Glutamatergic neuron (in vitro differentiated cells): Measurements from ENCODE around the gene ADARB1. TPM values are rescaled to one million over a fixed set of nuclear protein-coding genes. Genes with fewer than 3 reads are reported as not detected.
"Not testable (repeated sequence)": the region's sequence is repeated elsewhere in the genome, so short reads cannot be mapped to it uniquely, and the experiment has no call there.

ENCODE experiments used
- DNase-seq: peaks from one replicate; pipeline ENCODE4 v3.0.0; 2022
- H3K27ac Mint-ChIP-seq: one replicate; pipeline ENCODE4 v1.8.0; 2020; ENCODE audit warnings: mild to moderate bottlenecking, mixed read lengths, inconsistent platforms; ENCODE audit not compliant: unreplicated experiment
- H3K27me3 Mint-ChIP-seq: one replicate; pipeline ENCODE4 v1.8.0; 2020; ENCODE audit warnings: mild to moderate bottlenecking, moderate library complexity, mixed read lengths, inconsistent platforms; ENCODE audit not compliant: unreplicated experiment
- H3K36me3 Mint-ChIP-seq: one replicate; pipeline ENCODE4 v1.8.0; 2020; ENCODE audit warnings: mild to moderate bottlenecking, mixed read lengths, inconsistent platforms; ENCODE audit not compliant: unreplicated experiment
- H3K4me1 Mint-ChIP-seq: one replicate; pipeline ENCODE4 v1.8.0; 2020; ENCODE audit warnings: mild to moderate bottlenecking, low read depth, mixed read lengths, inconsistent platforms; ENCODE audit not compliant: unreplicated experiment
- H3K4me3 Mint-ChIP-seq: one replicate; pipeline ENCODE4 v1.8.0; 2020; ENCODE audit warnings: mild to moderate bottlenecking, mixed read lengths, inconsistent platforms; ENCODE audit not compliant: unreplicated experiment
- H3K9me3 Mint-ChIP-seq: one replicate; pipeline ENCODE4 v1.8.0; 2020; ENCODE audit warnings: mild to moderate bottlenecking, moderate library complexity, mixed read lengths, inconsistent platforms; ENCODE audit not compliant: unreplicated experiment
- total RNA-seq: library from RNA; stranded (reverse); fragmentation: NEBNext Ultra II Directional; extraction: Animal tissue kit (Norgen Biotek cat#: 25700); gene quantifications from one replicate; pipeline ENCODE4 v1.2.1, GENCODE V29; 2021; ENCODE audit not compliant: unreplicated experiment
- TF ChIP-seq, protein P1 (sequence below): fragments of 200-600 bp; sonication (generic); IDR thresholded peaks from one replicate; pipeline ENCODE4 v1.5.0; 2021; ENCODE audit not compliant: partially characterized antibody, unreplicated experiment

Gene ADARB1
- total RNA-seq, 1 donor from 2014 or later = 49.2 TPM

DNA sequence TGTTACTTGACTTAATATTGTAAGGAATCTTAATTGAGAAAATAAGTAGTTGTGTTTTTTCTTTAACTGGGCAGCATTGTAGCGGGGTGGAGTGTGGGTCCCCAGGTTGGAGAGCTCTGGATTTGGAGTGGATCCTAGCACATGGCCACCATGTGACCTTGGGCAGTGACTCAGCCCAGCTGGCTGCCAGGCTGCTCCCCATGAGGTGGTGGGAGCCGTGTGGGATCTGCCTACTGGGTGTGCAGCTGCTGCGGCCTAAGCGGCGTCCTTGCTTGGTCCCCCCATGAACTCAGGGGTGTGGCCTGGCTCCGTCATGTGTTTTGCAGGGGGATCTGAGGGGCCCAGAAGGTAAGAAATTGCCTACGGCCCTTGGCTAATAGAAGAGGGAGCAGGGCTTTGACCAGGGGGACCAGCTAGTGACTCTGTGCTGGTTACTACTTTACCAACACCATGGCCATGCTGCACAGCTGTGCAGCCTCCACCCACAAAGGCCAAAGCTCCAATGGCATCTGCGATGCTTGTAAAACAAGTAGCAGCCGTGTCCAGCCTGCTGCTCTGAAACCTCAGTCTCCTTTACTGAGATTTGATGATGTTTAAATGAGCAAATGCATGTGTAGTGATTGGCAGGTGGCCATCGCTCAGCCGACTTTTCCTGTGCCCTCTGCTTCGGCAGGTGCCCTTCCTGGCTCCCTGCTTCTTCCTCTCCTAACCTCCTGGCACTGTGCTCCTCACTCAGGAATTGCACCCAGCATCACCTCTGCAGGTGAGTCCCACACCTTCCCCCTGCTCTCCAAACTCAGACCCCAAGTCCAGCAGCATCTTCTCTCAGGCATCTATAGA, 68.3 kb downstream of the ADARB1 start:
- Mint-ChIP-seq H3K27ac (peak overlapping the region; percentile 39), H3K4me3 (no peak overlapping the region)

DNA sequence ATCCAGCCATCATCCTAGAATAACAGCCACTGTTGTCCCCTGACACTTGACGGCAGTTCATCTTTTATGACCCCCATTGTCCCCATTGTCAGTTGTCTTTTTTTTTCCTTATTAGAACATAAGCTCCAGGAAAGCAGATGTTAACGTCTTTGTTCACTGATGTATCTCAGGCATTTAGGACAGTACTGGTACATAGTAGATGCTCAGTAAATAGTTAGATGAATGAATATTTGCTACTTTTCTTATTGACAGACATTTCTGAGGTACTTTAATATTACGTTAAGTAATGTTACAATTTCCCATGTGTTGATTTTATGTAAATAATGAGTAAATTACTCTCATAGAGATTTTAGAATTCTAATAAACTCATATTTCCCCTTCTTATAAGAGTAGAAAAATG, 69.5 kb downstream of the ADARB1 start:
- peaks cover 6% of the 10 kb centered on the region for H3K9me3 Mint-ChIP-seq
- H3K27me3 Mint-ChIP-seq = no peaks in the 10 kb centered on the region
- DNase-seq = no peak
- no peaks in the 10 kb centered on the region for H3K36me3 Mint-ChIP-seq
- H3K27ac Mint-ChIP-seq = peak overlapping the region; percentile 11
- H3K4me3 Mint-ChIP-seq = peak overlapping the region; percentile 4
- H3K4me1 Mint-ChIP-seq = peaks cover 32% of the 10 kb centered on the region
- TF ChIP-seq, protein P1, sequence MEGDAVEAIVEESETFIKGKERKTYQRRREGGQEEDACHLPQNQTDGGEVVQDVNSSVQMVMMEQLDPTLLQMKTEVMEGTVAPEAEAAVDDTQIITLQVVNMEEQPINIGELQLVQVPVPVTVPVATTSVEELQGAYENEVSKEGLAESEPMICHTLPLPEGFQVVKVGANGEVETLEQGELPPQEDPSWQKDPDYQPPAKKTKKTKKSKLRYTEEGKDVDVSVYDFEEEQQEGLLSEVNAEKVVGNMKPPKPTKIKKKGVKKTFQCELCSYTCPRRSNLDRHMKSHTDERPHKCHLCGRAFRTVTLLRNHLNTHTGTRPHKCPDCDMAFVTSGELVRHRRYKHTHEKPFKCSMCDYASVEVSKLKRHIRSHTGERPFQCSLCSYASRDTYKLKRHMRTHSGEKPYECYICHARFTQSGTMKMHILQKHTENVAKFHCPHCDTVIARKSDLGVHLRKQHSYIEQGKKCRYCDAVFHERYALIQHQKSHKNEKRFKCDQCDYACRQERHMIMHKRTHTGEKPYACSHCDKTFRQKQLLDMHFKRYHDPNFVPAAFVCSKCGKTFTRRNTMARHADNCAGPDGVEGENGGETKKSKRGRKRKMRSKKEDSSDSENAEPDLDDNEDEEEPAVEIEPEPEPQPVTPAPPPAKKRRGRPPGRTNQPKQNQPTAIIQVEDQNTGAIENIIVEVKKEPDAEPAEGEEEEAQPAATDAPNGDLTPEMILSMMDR = no peak

More for the DNA sequence above, 68.3 kb downstream of the ADARB1 start:
- TF ChIP-seq, protein P1 = no peak
- Mint-ChIP-seq H3K4me1 (peaks cover 21% of the 10 kb centered on the region), H3K36me3 (no peaks in the 10 kb centered on the region), H3K9me3 (peaks cover 5% of the 10 kb centered on the region), H3K27me3 (no peaks in the 10 kb centered on the region)
- no peak for DNase-seq

DNA sequence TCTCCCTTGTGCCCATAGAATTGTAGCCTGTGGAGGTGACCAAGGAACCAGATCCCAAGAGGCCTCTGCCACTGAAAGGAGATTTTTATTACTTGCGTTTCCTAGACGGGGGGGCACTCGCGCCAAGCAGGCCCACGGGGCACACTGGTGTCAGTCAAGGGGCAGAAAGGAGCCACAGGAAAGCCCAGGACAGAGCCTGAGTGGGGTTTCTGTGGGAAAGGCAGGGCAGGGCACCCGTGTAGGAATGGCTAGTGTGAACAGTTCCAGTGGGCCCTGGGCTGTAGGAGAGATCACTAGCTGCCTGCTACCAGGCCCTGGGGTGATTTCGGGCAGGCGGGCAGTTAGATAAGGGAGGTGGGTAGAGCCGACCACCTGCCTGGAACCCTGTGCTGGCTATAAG, 70.8 kb downstream of the ADARB1 start:
- no peaks in the 10 kb centered on the region for H3K36me3 Mint-ChIP-seq
- no peak for DNase-seq

DNA sequence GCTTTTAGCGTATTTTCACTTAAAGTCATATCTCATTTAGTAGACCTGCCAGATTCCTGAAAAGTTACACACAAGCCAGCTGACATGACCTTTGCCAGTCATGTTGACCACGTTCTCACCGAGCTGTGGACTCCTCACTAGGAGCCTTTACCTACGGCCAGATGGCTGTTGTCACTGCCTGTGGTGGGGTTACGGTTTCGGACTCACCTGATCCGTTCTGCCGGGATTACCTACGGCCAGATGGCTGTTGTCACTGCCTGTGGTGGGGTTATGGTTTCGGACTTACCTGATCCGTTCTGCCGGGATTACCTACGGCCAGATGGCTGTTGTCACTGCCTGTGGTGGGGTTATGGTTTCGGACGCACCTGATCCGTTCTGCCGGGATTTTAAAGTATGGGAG, 71.5 kb downstream of the ADARB1 start:
- H3K36me3 Mint-ChIP-seq, H3K27ac Mint-ChIP-seq, H3K27me3 Mint-ChIP-seq, DNase-seq, H3K4me3 Mint-ChIP-seq, H3K9me3 Mint-ChIP-seq: not testable (repeated sequence)
- H3K4me1 Mint-ChIP-seq = peaks cover 37% of the 10 kb centered on the region

More for the DNA sequence above, 70.8 kb downstream of the ADARB1 start:
- Mint-ChIP-seq H3K4me1 (peaks cover 36% of the 10 kb centered on the region), H3K9me3 (peaks cover 9% of the 10 kb centered on the region), H3K4me3 (no peak overlapping the region), H3K27me3 (no peaks in the 10 kb centered on the region), H3K27ac (no peak overlapping the region)
- TF ChIP-seq, protein P1 = no peak

DNA sequence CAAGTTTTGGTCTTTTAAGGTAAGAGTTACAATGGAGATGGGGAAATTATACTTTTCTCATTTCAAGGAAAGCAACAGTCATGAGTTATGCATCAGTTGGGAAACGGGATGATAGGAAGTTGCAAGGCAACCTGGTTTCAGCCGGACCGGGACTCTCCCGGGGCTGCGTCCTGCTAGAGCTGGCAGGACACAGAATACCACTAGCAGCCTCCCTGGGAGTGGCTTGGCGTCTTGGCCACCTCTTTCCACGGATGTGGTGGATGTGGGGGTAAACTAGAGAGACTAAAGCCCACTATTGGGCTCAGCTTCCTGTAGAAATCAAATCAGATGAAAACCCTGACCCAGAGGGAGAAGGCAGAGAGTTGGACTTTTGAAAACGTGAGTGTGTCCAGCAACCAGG, 71.9 kb downstream of the ADARB1 start:
- Mint-ChIP-seq H3K27ac (no peak overlapping the region), H3K4me1 (peaks cover 42% of the 10 kb centered on the region), H3K9me3 (peaks cover 11% of the 10 kb centered on the region), H3K4me3 (peak overlapping the region; percentile 27), H3K36me3 (no peaks in the 10 kb centered on the region), H3K27me3 (no peaks in the 10 kb centered on the region)
- no peak for DNase-seq
- TF ChIP-seq, protein P1 = no peak
